Natural killer cell treated with Interleukin-12 subunit alpha and Interleukin-12 subunit beta and Interleukin-15 and Interleukin-18, amount 100 ng/mL, for 72 hours (primary cell): Measurements from ENCODE around the gene ARHGEF19. TPM values are rescaled to one million over a fixed set of nuclear protein-coding genes. Genes with fewer than 3 reads are reported as not detected.

ENCODE experiments used
- ATAC-seq, 2 donors: fragments of 150-1000 bp; cut with Tn5 transposase in 1 of 2; sonication (Bioruptor Pico), chemical (Tn5 transposase) in 1 of 2; 2 replicates each; pipeline ENCODE4 v1.10.0; 2021
- DNase-seq: peaks from one replicate; pipeline ENCODE4 v3.0.0; 2022; ENCODE audit warnings: low spot score
- H3K27ac Mint-ChIP-seq, 2 donors: 1 replicate in 1 of 2; 2 replicates in 1 of 2; pipeline ENCODE4 v1.8.0; 2022; ENCODE audit warnings: mixed read lengths in 2 of 2, mild to moderate bottlenecking in 1 of 2, moderate library complexity in 1 of 2
- H3K27me3 Mint-ChIP-seq, 2 donors: 1 replicate in 1 of 2; 2 replicates in 1 of 2; pipeline ENCODE4 v1.8.0; 2022; ENCODE audit warnings: mixed read lengths in 2 of 2
- H3K36me3 Mint-ChIP-seq: one replicate; pipeline ENCODE4 v1.8.0; 2022; ENCODE audit warnings: mixed read lengths
- H3K4me1 Mint-ChIP-seq, 2 donors: 1 replicate in 1 of 2; 2 replicates in 1 of 2; pipeline ENCODE4 v1.8.0; 2022; ENCODE audit warnings: low read depth in 2 of 2, mixed read lengths in 2 of 2, mild to moderate bottlenecking in 1 of 2
- H3K4me3 Mint-ChIP-seq: one replicate; pipeline ENCODE4 v1.8.0; 2022; ENCODE audit warnings: mixed read lengths
- H3K9me3 Mint-ChIP-seq: 2 replicates; pipeline ENCODE4 v1.8.0; 2022; ENCODE audit warnings: mixed read lengths
- total RNA-seq, 2 donors: library from RNA; stranded (reverse); gene quantifications; one replicate each; pipeline ENCODE4 v1.2.3, GENCODE V29; 2022

ARHGEF19 gene
- total RNA-seq, 2 donors from 2014 or later: 13.0 to 14.0 TPM

- DNase-seq (no peak), ATAC-seq (peak; percentile 47 to 51)
- Mint-ChIP-seq H3K4me3 (no peak overlapping the region), H3K27ac (no peak overlapping the region), H3K27me3 (peaks cover 28 to 33% of the 10 kb centered on the region in 2 donors), H3K36me3 (no peaks in the 10 kb centered on the region), H3K9me3 (no peaks in the 10 kb centered on the region), H3K4me1 (peaks cover 15 to 20% of the 10 kb centered on the region in 2 donors)
Measured at GRCh38 chr1:16162163-16162822, 50.2 kb downstream of the ARHGEF19 start.

GRCh38 chr1:16161717-16162116 lies 50.7 kb downstream of the ARHGEF19 start:
- DNase-seq (no peak), ATAC-seq (no peak)
- Mint-ChIP-seq H3K36me3 (no peaks in the 10 kb centered on the region), H3K27me3 (peaks cover 28 to 37% of the 10 kb centered on the region in 2 donors), H3K27ac (no peak overlapping the region), H3K4me1 (peaks cover 19 to 23% of the 10 kb centered on the region in 2 donors), H3K9me3 (no peaks in the 10 kb centered on the region), H3K4me3 (no peak overlapping the region)

GRCh38 chr1:16158993-16159831 lies 53.2 kb downstream of the ARHGEF19 start:
- peaks cover 15 to 19% of the 10 kb centered on the region in 2 donors for H3K4me1 Mint-ChIP-seq
- H3K9me3 Mint-ChIP-seq: no peaks in the 10 kb centered on the region
- H3K36me3 Mint-ChIP-seq: no peaks in the 10 kb centered on the region
- ATAC-seq (no peak), DNase-seq (no peak)
- no peak overlapping the region for H3K4me3 Mint-ChIP-seq
- no peak overlapping the region for H3K27ac Mint-ChIP-seq
- peaks cover 13 to 17% of the 10 kb centered on the region in 2 donors for H3K27me3 Mint-ChIP-seq

DNA sequence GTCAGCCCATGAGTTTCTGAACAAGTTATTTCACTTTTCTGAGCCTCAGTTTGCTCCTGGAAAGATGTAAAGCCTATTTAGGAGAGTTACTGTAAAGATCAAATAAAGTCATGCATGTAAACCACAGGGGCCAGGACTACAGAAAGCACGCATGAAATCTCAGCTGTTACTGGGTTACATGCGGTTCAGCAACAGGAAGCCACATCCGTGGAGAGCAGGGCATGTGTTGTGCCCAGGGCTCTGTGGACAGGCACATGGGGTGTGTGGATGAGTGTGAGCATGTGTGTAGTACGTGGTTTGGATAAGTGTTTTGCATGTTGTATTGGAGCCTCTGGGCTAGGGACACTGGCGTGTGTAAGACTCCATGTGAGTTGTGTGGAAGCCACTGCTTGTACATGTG lies 54.4 kb downstream of the ARHGEF19 start:
- ATAC-seq (peak; percentile 68 to 73), DNase-seq (no peak)
- Mint-ChIP-seq H3K36me3 (no peaks in the 10 kb centered on the region), H3K27ac (no peak overlapping the region), H3K4me1 (peaks cover 15 to 18% of the 10 kb centered on the region in 2 donors), H3K4me3 (no peak overlapping the region), H3K27me3 (peaks cover 13 to 14% of the 10 kb centered on the region in 2 donors), H3K9me3 (no peaks in the 10 kb centered on the region)

DNA sequence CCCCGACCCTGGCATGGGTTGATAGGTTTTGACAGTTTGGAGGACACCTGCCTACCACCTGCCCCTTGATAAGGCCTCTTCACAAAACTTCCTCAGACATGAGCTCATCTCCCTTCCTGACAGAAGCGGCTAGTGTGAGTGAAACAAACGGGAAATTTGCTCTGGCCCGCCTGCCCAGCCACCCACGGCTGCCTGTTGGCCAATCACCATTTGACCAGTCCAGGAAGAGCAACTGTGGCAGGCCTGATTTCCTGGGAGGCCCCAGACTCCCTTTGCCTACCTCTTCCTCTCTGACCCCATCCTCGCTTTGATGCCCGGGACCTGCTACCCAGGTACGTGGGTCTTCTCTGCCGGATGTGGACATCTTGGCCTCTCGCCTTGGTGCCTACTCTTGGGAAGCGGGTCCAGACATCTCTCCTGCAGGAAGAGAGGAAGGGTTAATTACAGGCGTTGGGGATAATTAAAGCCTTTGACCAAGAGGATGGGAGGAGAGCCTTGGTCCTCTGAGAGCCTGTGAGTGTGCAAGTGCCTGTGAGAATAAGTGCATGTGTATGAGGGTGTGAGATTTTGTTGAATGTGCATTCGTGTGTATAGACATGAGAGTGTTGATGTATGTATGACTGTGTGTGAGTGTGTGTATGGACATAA lies 55.5 kb downstream of the ARHGEF19 start:
- peaks cover 13 to 14% of the 10 kb centered on the region in 2 donors for H3K27me3 Mint-ChIP-seq
- H3K36me3 Mint-ChIP-seq: no peaks in the 10 kb centered on the region
- H3K4me3 Mint-ChIP-seq: no peak overlapping the region
- peaks cover 15 to 19% of the 10 kb centered on the region in 2 donors for H3K4me1 Mint-ChIP-seq
- ATAC-seq (no peak), DNase-seq (no peak)
- H3K27ac Mint-ChIP-seq: no peak overlapping the region
- no peaks in the 10 kb centered on the region for H3K9me3 Mint-ChIP-seq

DNA sequence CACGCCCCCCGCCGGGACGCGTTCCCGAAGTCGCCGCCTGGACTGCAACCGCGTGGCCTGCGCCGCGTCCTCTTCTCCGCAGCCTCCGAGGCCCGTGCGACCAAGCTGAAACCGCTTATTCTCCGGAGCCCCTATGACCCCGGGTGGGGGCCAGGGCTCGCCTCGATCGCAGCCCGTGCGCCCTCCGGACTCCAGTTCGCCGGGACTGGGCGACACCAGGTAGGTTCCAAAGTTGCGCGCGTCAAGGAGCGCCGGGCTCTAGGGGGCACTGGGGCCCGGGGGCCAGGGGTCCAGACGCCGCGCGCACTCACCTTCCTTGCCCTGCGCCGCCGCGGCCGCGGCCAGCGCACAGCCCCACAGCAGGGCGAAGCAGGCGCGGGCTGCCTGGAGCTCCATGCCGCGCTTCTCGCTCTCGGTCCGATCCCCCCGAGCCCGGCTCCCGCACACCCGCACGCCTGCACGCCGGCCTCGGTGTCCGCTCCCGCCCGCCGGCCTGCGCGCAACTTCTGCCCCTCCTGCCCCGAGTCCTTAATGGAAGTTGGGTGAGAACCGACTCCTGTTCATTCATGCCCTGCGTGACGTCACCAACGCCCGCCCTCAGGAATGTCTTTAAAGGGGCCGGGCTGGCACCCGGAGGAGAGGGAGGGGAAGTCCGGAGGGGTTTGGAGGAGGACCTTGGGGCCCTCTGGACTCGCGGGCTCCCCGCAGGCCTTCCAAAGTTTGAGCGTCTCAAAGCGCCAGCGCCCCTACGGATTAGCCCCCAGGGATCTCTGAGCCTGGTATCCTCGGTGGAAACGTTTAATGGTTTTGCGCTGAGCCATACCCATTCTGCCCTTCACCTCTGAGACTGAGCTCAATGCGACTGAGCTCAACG lies 56.7 kb downstream of the ARHGEF19 start, which contains the start of gene EPHA2:
TSS of gene EPHA2 (minus strand) at position 533 of the 874 bp plus-strand sequence. CDS start at position 396, 137 bp downstream.
- peaks cover 15 to 20% of the 10 kb centered on the region in 2 donors for H3K4me1 Mint-ChIP-seq
- no peak for ATAC-seq

GRCh38 chr1:16153999-16154673 lies 58.3 kb downstream of the ARHGEF19 start:
- DNase-seq: no peak
- no peak for ATAC-seq
- Mint-ChIP-seq H3K27me3 (peaks cover 9 to 14% of the 10 kb centered on the region in 2 donors), H3K4me3 (no peak overlapping the region), H3K9me3 (no peaks in the 10 kb centered on the region), H3K27ac (no peak overlapping the region), H3K36me3 (no peaks in the 10 kb centered on the region), H3K4me1 (peaks cover 15 to 27% of the 10 kb centered on the region in 2 donors)

More for the DNA sequence above, 56.7 kb downstream of the ARHGEF19 start, which contains the start of gene EPHA2:
- H3K27ac Mint-ChIP-seq: no peak within 1 kb of the TSS
- H3K9me3 Mint-ChIP-seq: no peaks in the 10 kb centered on the region
- no peak within 1 kb of the TSS for H3K4me3 Mint-ChIP-seq
- DNase-seq: no peak
- H3K27me3 Mint-ChIP-seq: peaks cover 9 to 14% of the 10 kb centered on the region in 2 donors
- no peaks in the 10 kb centered on the region for H3K36me3 Mint-ChIP-seq

DNA sequence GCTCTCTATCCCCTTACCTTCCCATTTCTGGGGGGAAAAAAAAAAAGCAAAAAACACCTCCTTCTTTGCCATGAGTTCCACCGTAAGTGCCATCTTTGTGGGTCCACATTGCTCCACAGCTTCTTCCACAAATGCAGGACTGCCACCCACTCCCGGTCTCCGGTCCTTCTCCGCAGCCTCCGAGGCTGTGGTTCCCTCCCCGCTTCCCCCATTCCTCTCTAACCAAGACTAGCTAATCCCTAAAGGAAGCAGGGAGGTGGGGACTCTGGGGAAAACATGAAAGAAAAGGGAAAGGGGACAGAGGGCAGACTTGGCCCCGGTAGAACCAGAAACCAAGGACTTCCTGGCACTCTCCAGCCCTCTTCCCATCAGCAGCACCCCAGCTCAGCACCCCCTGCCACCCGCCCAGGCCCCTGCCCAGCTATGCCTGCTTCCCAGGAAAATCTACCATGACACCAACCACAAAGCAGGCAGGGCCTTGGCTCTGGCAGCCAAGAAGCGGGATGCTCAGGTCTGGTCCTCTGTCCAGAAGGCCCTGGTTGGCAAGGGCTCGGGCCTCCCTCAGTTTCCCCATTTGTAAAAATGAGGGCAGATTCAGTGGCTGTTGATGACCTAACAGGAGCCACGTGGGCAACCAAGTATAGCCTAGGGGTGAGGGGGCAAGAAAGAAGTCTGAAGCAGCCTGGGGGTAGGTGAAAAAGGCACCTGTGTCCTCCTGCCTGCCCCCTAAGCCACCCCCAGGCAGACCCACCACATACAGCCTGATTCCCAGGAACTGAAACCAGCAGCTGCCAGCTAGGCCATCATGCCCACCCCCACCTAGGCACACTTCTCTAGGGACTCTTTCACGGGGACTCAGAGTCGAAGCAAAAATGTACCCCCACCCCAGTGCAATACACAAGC lies 59.1 kb downstream of the ARHGEF19 start:
- Mint-ChIP-seq H3K27me3 (peaks cover 9 to 14% of the 10 kb centered on the region in 2 donors), H3K4me1 (peaks cover 15 to 27% of the 10 kb centered on the region in 2 donors), H3K27ac (no peak overlapping the region), H3K9me3 (no peaks in the 10 kb centered on the region), H3K4me3 (no peak overlapping the region), H3K36me3 (no peaks in the 10 kb centered on the region)
- DNase-seq (no peak), ATAC-seq (no peak)

- Mint-ChIP-seq H3K9me3 (no peaks in the 10 kb centered on the region), H3K36me3 (no peaks in the 10 kb centered on the region), H3K4me1 (peaks cover 7 to 20% of the 10 kb centered on the region in 2 donors), H3K4me3 (no peak overlapping the region), H3K27me3 (peaks cover 3 to 7% of the 10 kb centered on the region in 2 donors), H3K27ac (no peak overlapping the region)
- ATAC-seq (no peak), DNase-seq (no peak)
Measured at GRCh38 chr1:16152481-16153087, 59.9 kb downstream of the ARHGEF19 start.

- Mint-ChIP-seq H3K9me3 (no peaks in the 10 kb centered on the region), H3K27me3 (peaks cover 1 to 3% of the 10 kb centered on the region in 2 donors), H3K27ac (peak overlapping the region in 1 of 2 donors; percentile 29), H3K4me3 (no peak overlapping the region), H3K36me3 (no peaks in the 10 kb centered on the region), H3K4me1 (peaks cover 1 to 15% of the 10 kb centered on the region in 2 donors)
- ATAC-seq (no peak), DNase-seq (no peak)
Measured at GRCh38 chr1:16151995-16152384, 60.5 kb downstream of the ARHGEF19 start.

DNA sequence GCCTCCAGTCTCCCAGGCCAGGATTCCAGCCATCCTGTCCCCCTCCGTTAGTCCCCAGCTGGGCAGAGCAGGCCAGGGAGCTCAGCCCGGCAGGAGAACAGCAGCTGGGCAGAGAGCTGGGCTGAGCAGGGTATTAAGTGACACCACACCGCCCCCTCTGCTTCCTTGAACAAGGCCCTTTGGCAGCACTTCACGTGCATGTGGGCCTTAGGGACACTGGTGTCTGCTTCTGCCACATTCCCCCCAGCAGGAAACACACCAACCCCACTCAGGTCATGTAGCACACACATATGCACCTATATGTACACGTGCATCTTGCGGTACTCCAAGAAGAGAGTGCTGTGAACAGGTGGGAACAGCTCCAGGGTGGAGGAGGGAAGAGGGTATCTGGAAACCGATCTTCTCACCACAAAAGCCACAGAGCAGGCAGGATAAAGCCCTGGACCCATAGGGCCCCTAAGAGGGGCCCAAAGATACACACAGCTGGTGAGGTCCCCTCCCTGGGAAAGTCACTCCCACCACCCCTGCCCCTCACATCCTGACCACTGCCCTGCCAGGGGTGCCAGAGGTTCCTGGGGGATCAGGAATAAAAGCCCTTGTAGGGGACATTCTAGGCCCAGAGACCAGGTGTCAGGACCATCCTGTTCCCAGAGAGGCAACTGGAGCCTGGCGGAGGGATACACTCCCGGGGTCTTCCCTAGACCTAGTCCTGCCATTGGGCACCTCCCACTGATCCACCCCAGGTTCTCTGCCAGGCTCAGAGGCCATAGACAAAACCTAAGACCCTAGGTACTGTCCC lies 61.1 kb downstream of the ARHGEF19 start:
- peak overlapping the region in 1 of 2 donors; percentile 29 for H3K27ac Mint-ChIP-seq
- ATAC-seq: no peak
- H3K36me3 Mint-ChIP-seq: no peaks in the 10 kb centered on the region
- H3K9me3 Mint-ChIP-seq: no peaks in the 10 kb centered on the region
- H3K4me3 Mint-ChIP-seq: no peak overlapping the region
- H3K4me1 Mint-ChIP-seq: peaks cover 0 to 15% of the 10 kb centered on the region in 2 donors
- H3K27me3 Mint-ChIP-seq: peaks cover 0 to 3% of the 10 kb centered on the region in 2 donors
- no peak for DNase-seq
